Thyroid gland (tissue), 4 donors: ENCODE measurements around the gene SNIP1.
"Not testable (repeated sequence)": the region's sequence is repeated elsewhere in the genome, so short reads cannot be mapped to it uniquely, and the experiment has no call there.

Experiments used
- POLR2A ChIP-seq, 2 donors: fragments of 450-650 bp; IDR thresholded peaks; one replicate each; pipeline ENCODE4 v1.6.1; 2017; ENCODE audit warnings: antibody characterized with exemption in 2 of 2, mild to moderate bottlenecking in 2 of 2, moderate library complexity in 1 of 2
- TF ChIP-seq, protein P1 (sequence below), 6 experiments: fragments of 200-600 bp in 3 of 6; fragments of 450-650 bp in 3 of 6; sonication (generic) in 3 of 6; IDR thresholded peaks; one replicate each; pipeline ENCODE4 v1.5.1; 2016 to 2019; ENCODE audit warnings: antibody characterized with exemption in 6 of 6, mild to moderate bottlenecking in 2 of 6, inconsistent platforms in 1 of 6, moderate library complexity in 1 of 6

DNA sequence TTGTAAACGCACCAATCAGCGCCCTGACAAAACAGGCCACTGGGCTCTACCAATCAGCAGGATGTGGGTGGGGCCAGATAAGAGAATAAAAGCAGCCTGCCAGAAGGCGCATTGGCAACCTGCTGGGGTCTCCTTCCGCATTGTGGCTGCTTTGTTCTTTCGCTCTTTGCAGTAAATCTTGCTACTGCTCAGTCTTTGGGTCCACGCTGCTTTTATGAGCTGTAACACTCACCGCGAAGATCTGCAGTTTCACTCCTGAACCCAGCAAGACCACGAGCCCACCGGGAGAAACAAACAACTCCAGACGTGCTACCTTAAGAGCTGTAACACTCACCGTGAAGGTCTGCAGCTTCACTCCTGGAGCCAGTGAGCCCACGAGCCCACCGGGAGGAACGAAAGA is 35.2 kb downstream of the SNIP1 start:
- TF ChIP-seq, protein P1, sequence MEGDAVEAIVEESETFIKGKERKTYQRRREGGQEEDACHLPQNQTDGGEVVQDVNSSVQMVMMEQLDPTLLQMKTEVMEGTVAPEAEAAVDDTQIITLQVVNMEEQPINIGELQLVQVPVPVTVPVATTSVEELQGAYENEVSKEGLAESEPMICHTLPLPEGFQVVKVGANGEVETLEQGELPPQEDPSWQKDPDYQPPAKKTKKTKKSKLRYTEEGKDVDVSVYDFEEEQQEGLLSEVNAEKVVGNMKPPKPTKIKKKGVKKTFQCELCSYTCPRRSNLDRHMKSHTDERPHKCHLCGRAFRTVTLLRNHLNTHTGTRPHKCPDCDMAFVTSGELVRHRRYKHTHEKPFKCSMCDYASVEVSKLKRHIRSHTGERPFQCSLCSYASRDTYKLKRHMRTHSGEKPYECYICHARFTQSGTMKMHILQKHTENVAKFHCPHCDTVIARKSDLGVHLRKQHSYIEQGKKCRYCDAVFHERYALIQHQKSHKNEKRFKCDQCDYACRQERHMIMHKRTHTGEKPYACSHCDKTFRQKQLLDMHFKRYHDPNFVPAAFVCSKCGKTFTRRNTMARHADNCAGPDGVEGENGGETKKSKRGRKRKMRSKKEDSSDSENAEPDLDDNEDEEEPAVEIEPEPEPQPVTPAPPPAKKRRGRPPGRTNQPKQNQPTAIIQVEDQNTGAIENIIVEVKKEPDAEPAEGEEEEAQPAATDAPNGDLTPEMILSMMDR (IDR thresholded peaks at IDR 0.05) = not testable (repeated sequence)
- TF ChIP-seq POLR2A (IDR thresholded peaks at IDR 0.05) = not testable (repeated sequence)
